Fibroblast of gingiva (primary cell): ENCODE measurements around the gene HLTF.

ENCODE experiments used
- DNase-seq: peaks from one replicate; pipeline ENCODE4 v3.0.0-alpha.2; 2011; ENCODE audit warnings: low read depth

HLTF gene

GRCh38 chr3:149089395-149089794, 3.1 kb upstream of the HLTF start:
- DNase-seq: no peak

- DNase-seq: no peak
Measured at GRCh38 chr3:149087208-149087607, 875 bp upstream of the HLTF start.

GRCh38 chr3:149085828-149086231, 503 bp downstream of the HLTF start:
- DNase-seq: peak; percentile 26

- no peak for DNase-seq
Measured at GRCh38 chr3:149081772-149082171, 4.6 kb downstream of the HLTF start.

GRCh38 chr3:149080699-149081091, 5.6 kb downstream of the HLTF start:
- DNase-seq: peak; percentile 23

- DNase-seq: peak; percentile 2
Measured at GRCh38 chr3:149080011-149080698, 6.2 kb downstream of the HLTF start.

- peak; percentile 59 for DNase-seq
Measured at GRCh38 chr3:149077628-149078027, 8.7 kb downstream of the HLTF start.

- DNase-seq: no peak
Measured at GRCh38 chr3:149067883-149068282, 18.4 kb downstream of the HLTF start.

GRCh38 chr3:149061776-149062175, 24.6 kb downstream of the HLTF start:
- DNase-seq: no peak

- DNase-seq: no peak
Measured at GRCh38 chr3:149058602-149059001, 27.7 kb downstream of the HLTF start.

- DNase-seq: no peak
Measured at GRCh38 chr3:149058198-149058597, 28.1 kb downstream of the HLTF start.

- no peak for DNase-seq
Measured at GRCh38 chr3:149055575-149055974, 30.8 kb downstream of the HLTF start.

- DNase-seq: no peak
Measured at GRCh38 chr3:149044339-149045083, 41.8 kb downstream of the HLTF start.

- DNase-seq: peak; percentile 63
Measured at GRCh38 chr3:149042789-149043386, 43.4 kb downstream of the HLTF start.

- DNase-seq: no peak
Measured at GRCh38 chr3:149038322-149038721, 48.0 kb downstream of the HLTF start.

- no peak for DNase-seq
Measured at GRCh38 chr3:149037684-149038083, 48.6 kb downstream of the HLTF start.

- DNase-seq: no peak
Measured at GRCh38 chr3:149031096-149031495, 55.2 kb downstream of the HLTF start.

- peak; percentile 13 for DNase-seq
Measured at GRCh38 chr3:149026718-149027117, 59.6 kb downstream of the HLTF start.

- no peak for DNase-seq
Measured at GRCh38 chr3:149023951-149024350, 62.4 kb downstream of the HLTF start.

- DNase-seq: no peak
Measured at GRCh38 chr3:149021830-149022229, 64.5 kb downstream of the HLTF start.

- no peak for DNase-seq
Measured at GRCh38 chr3:149020839-149021252, 65.5 kb downstream of the HLTF start.

- no peak for DNase-seq
Measured at GRCh38 chr3:149020196-149020838, 66.0 kb downstream of the HLTF start.

- DNase-seq: no peak
Measured at GRCh38 chr3:149019580-149019979, 66.8 kb downstream of the HLTF start.
